NCI-H460 (cell line): Measurements from ENCODE around the gene UPK1B. TPM values are rescaled to one million over a fixed set of nuclear protein-coding genes. Genes with fewer than 3 reads are reported as not detected.
"Not testable (repeated sequence)": the region's sequence is repeated elsewhere in the genome, so short reads cannot be mapped to it uniquely, and the experiment has no call there.

Experiments used
- DNase-seq: peaks from one replicate; pipeline ENCODE4 v3.0.0-alpha.2; 2016; ENCODE audit warnings: low read depth; ENCODE audit errors: extremely low read depth
- polyA plus RNA-seq: library from polyadenylated mRNA; depleted of rRNA; stranded (reverse); fragments of >200 nt; gene quantifications from 2 replicates; pipeline ENCODE4 v1.2.3, GENCODE V29; 2014; cell fraction: nucleus; rRNA removed
- total RNA-seq: library from RNA; depleted of rRNA; stranded (reverse); fragments of >200 nt; shearing (Covaris generic); gene quantifications from 2 replicates; pipeline ENCODE4 v1.2.3, GENCODE V29; 2014; rRNA removed

Gene UPK1B
- total RNA-seq = not detected in 2 replicates
- polyA plus RNA-seq = not detected in 2 replicates

GRCh38 chr3:119173325-119173724 is at the start of gene UPK1B:
Gene UPK1B (plus strand): TSS chr3:119173598. CDS start chr3:119186742, 13,144 bp downstream.
- no peak for DNase-seq

GRCh38 chr3:119125342-119125741 is 48.1 kb upstream of the UPK1B start:
- no peak for DNase-seq

GRCh38 chr3:119125742-119126504 is 47.5 kb upstream of the UPK1B start:
- no peak for DNase-seq

- DNase-seq = not testable (repeated sequence)
These were observed 43.1 kb upstream of the UPK1B start for GRCh38 chr3:119130291-119130690.

- not testable (repeated sequence) for DNase-seq
These were observed 41.1 kb upstream of the UPK1B start for GRCh38 chr3:119132291-119132690.

GRCh38 chr3:119139360-119139759 is 34.0 kb upstream of the UPK1B start:
- not testable (repeated sequence) for DNase-seq

GRCh38 chr3:119140466-119140865 is 32.9 kb upstream of the UPK1B start:
- no peak for DNase-seq

- no peak for DNase-seq
These were observed 28.3 kb upstream of the UPK1B start for GRCh38 chr3:119145128-119145499.

- peak; percentile 20 for DNase-seq
These were observed 27.8 kb upstream of the UPK1B start, which contains the start of gene TEX55 for GRCh38 chr3:119145500-119146167. Gene TEX55 (plus strand): TSS chr3:119146165. CDS start chr3:119146190, 25 bp downstream.

GRCh38 chr3:119146578-119147375 is 26.6 kb upstream of the UPK1B start:
- no peak for DNase-seq

- DNase-seq = no peak
These were observed 25.9 kb upstream of the UPK1B start for GRCh38 chr3:119147494-119147893.

- no peak for DNase-seq
These were observed 24.8 kb upstream of the UPK1B start for GRCh38 chr3:119148493-119149180.

GRCh38 chr3:119149484-119149883 is 23.9 kb upstream of the UPK1B start:
- no peak for DNase-seq

GRCh38 chr3:119156868-119157267 is 16.5 kb upstream of the UPK1B start:
- no peak for DNase-seq

- no peak for DNase-seq
These were observed 15.4 kb upstream of the UPK1B start for GRCh38 chr3:119157971-119158370.

GRCh38 chr3:119160361-119160760 is 13.0 kb upstream of the UPK1B start:
- no peak for DNase-seq

GRCh38 chr3:119160815-119161214 is 12.6 kb upstream of the UPK1B start:
- DNase-seq = no peak

- DNase-seq = no peak
These were observed 12.2 kb upstream of the UPK1B start for GRCh38 chr3:119161240-119161639.

- not testable (repeated sequence) for DNase-seq
These were observed 8.7 kb upstream of the UPK1B start for GRCh38 chr3:119164745-119165144.

GRCh38 chr3:119170821-119171220 is 2.6 kb upstream of the UPK1B start:
- DNase-seq = no peak
